H9 (cell line): ENCODE measurements around the gene SLC24A3. TPM values are rescaled to one million over a fixed set of nuclear protein-coding genes. Genes with fewer than 3 reads are reported as not detected.

ENCODE experiments used
- DNase-seq: peaks from one replicate; pipeline ENCODE4 v3.0.0-alpha.2; 2017
- H2AFZ ChIP-seq: one replicate; pipeline ENCODE4 v1.6.1; 2013; ENCODE audit warnings: mild to moderate bottlenecking, low read length, control low read depth, moderate library complexity
- H2AK5ac ChIP-seq: 2 replicates; pipeline ENCODE4 v1.6.1; 2013; ENCODE audit warnings: low read length, control low read depth, mixed read lengths; ENCODE audit not compliant: insufficient read length
- H2BK120ac ChIP-seq: one replicate; pipeline ENCODE4 v1.6.1; 2013; ENCODE audit warnings: low read depth, mild to moderate bottlenecking, low read length, control low read depth, inconsistent platforms; ENCODE audit not compliant: poor library complexity, severe bottlenecking
- H2BK12ac ChIP-seq: 2 replicates; pipeline ENCODE4 v1.6.1; 2013; ENCODE audit warnings: low read length, control low read depth, mixed read lengths, low read depth; ENCODE audit not compliant: insufficient read length
- H2BK15ac ChIP-seq: 2 replicates; pipeline ENCODE4 v1.6.1; 2013; ENCODE audit warnings: low read depth, low read length, control low read depth
- H2BK20ac ChIP-seq: one replicate; pipeline ENCODE4 v1.6.1; 2013; ENCODE audit warnings: low read depth, mild to moderate bottlenecking, low read length, control low read depth, inconsistent platforms; ENCODE audit not compliant: poor library complexity, severe bottlenecking
- H2BK5ac ChIP-seq: 2 replicates; pipeline ENCODE4 v1.6.1; 2013; ENCODE audit warnings: low read length, control low read depth, mixed read lengths; ENCODE audit not compliant: insufficient read length
- H3K14ac ChIP-seq: 2 replicates; pipeline ENCODE4 v1.6.1; 2013; ENCODE audit warnings: low read length, control low read depth; ENCODE audit not compliant: insufficient read depth
- H3K18ac ChIP-seq: 2 replicates; pipeline ENCODE4 v1.6.1; 2013; ENCODE audit warnings: low read depth, mild to moderate bottlenecking, mixed read lengths, low read length, control low read depth; ENCODE audit not compliant: insufficient read length
- H3K23ac ChIP-seq: 2 replicates; pipeline ENCODE4 v1.6.1; 2013; ENCODE audit warnings: low read length, control low read depth, mixed read lengths, low read depth; ENCODE audit not compliant: insufficient read length
- H3K23me2 ChIP-seq: 2 replicates; pipeline ENCODE4 v1.6.1; 2013; ENCODE audit warnings: low read depth, mild to moderate bottlenecking, mixed read lengths, low read length, control low read depth; ENCODE audit not compliant: insufficient read length, poor library complexity, severe bottlenecking
- H3K27ac ChIP-seq: 2 replicates; pipeline ENCODE4 v1.5.1; 2013; ENCODE audit warnings: low read length, control low read depth, mixed read lengths, low read depth; ENCODE audit not compliant: insufficient read length
- H3K27me3 ChIP-seq: 2 replicates; pipeline ENCODE4 v1.6.1; 2013; ENCODE audit warnings: low read length, control low read depth, inconsistent platforms; ENCODE audit not compliant: insufficient read depth
- H3K4ac ChIP-seq: 2 replicates; pipeline ENCODE4 v1.6.1; 2013; ENCODE audit warnings: low read depth, mild to moderate bottlenecking, control low read depth, inconsistent platforms, low read length, moderate library complexity
- H3K4me1 ChIP-seq: 2 replicates; pipeline ENCODE4 v1.6.1; 2013; ENCODE audit warnings: low read length, control low read depth, inconsistent platforms; ENCODE audit not compliant: insufficient read depth
- H3K4me2 ChIP-seq: 2 replicates; pipeline ENCODE4 v1.6.1; 2013; ENCODE audit warnings: low read length, control low read depth, mixed read lengths; ENCODE audit not compliant: insufficient read length, insufficient read depth
- H3K56ac ChIP-seq: 2 replicates; pipeline ENCODE4 v1.6.1; 2013; ENCODE audit warnings: low read depth, mild to moderate bottlenecking, mixed read lengths, low read length, control low read depth; ENCODE audit not compliant: insufficient read length
- H3K79me1 ChIP-seq: 2 replicates; pipeline ENCODE4 v1.6.1; 2013; ENCODE audit warnings: low read depth, mild to moderate bottlenecking, moderate library complexity, low read length, control low read depth, inconsistent platforms; ENCODE audit not compliant: insufficient read depth, poor library complexity, severe bottlenecking
- H3K79me2 ChIP-seq: 2 replicates; pipeline ENCODE4 v1.6.1; 2013; ENCODE audit warnings: low read length, control low read depth, inconsistent platforms; ENCODE audit not compliant: insufficient read depth
- H3K9ac ChIP-seq: 2 replicates; pipeline ENCODE4 v1.6.1; 2013; ENCODE audit warnings: low read length, control low read depth, mixed read lengths; ENCODE audit not compliant: insufficient read length; ENCODE audit errors: extremely low read depth
- H3K9me3 ChIP-seq: one replicate; pipeline ENCODE4 v1.6.1; 2013; ENCODE audit warnings: low read depth, low read length, inconsistent platforms; ENCODE audit not compliant: control insufficient read depth
- H3T11ph ChIP-seq: one replicate; pipeline ENCODE4 v1.6.1; 2013; ENCODE audit warnings: mild to moderate bottlenecking, low read length, control low read depth, inconsistent platforms
- H4K20me1 ChIP-seq: one replicate; pipeline ENCODE4 v1.6.1; 2013; ENCODE audit not compliant: control insufficient read depth, insufficient read length, insufficient read depth
- H4K5ac ChIP-seq: 2 replicates; pipeline ENCODE4 v1.6.1; 2013; ENCODE audit warnings: low read depth, mild to moderate bottlenecking, mixed read lengths, low read length, control low read depth; ENCODE audit not compliant: insufficient read length
- H4K8ac ChIP-seq: replicated peaks from 2 replicates; pipeline ENCODE4 v1.6.1; 2013; ENCODE audit warnings: low read length, control low read depth, mixed read lengths, low read depth; ENCODE audit not compliant: insufficient read length
- H4K91ac ChIP-seq: 2 replicates; pipeline ENCODE4 v1.6.1; 2013; ENCODE audit warnings: low read depth, mild to moderate bottlenecking, moderate library complexity, mixed read lengths, low read length, control low read depth; ENCODE audit not compliant: insufficient read length
- H3K27ac Mint-ChIP-seq, 3 experiments: 2 replicates in 2 of 3; 3 replicates in 1 of 3; pipeline ENCODE4 v1.8.0; 2020 to 2021; ENCODE audit warnings: mixed read lengths in 3 of 3, mild to moderate bottlenecking in 1 of 3, moderate library complexity in 1 of 3
- H3K27me3 Mint-ChIP-seq: 2 replicates; pipeline ENCODE4 v1.8.0; 2021; ENCODE audit warnings: low read depth, mild to moderate bottlenecking, moderate library complexity, mixed read lengths
- H3K36me3 Mint-ChIP-seq, 3 experiments: 2 replicates in 2 of 3; 3 replicates in 1 of 3; pipeline ENCODE4 v1.8.0; 2020 to 2021; ENCODE audit warnings: low read depth in 3 of 3, mixed read lengths in 3 of 3; ENCODE audit not compliant: insufficient read depth in 1 of 3
- H3K4me1 Mint-ChIP-seq, 2 experiments: 2 replicates each; pipeline ENCODE4 v1.8.0; 2020; ENCODE audit warnings: mixed read lengths in 2 of 2
- H3K4me3 Mint-ChIP-seq, 2 experiments: 2 replicates in 1 of 2; 3 replicates in 1 of 2; pipeline ENCODE4 v1.8.0; 2020 to 2021; ENCODE audit warnings: mild to moderate bottlenecking in 2 of 2, mixed read lengths in 2 of 2, moderate library complexity in 1 of 2
- H3K9me3 Mint-ChIP-seq, 2 experiments: 2 replicates in 1 of 2; 3 replicates in 1 of 2; pipeline ENCODE4 v1.8.0; 2020; ENCODE audit warnings: mild to moderate bottlenecking in 2 of 2, mixed read lengths in 2 of 2, moderate library complexity in 1 of 2
- WGBS: extraction: QIAGEN DNeasy Blood & Tissue Kit; methylation state at CpG from one replicate; pipeline ENCODE4 v1.1.7; 2013; ENCODE audit warnings: missing lambda C conversion rate, low lambda C conversion rate, mixed read lengths; ENCODE audit not compliant: insufficient read length; ENCODE audit errors: extremely low coverage; 5-methylcytosine and 5-hydroxymethylcytosine counted together
- total RNA-seq: library from RNA; stranded (reverse); gene quantifications from 2 replicates; pipeline ENCODE4 v1.2.1, GENCODE V29; 2021
- TF ChIP-seq, protein P1 (sequence below): fragments of 200-600 bp; sonication (generic); conservative IDR thresholded peaks from 3 replicates; pipeline ENCODE4 v1.8.0; 2021; ENCODE audit warnings: antibody characterized with exemption, mild to moderate bottlenecking

The SLC24A3 gene
- total RNA-seq, 1 experiment from 2014 or later: 0.83 TPM

DNA sequence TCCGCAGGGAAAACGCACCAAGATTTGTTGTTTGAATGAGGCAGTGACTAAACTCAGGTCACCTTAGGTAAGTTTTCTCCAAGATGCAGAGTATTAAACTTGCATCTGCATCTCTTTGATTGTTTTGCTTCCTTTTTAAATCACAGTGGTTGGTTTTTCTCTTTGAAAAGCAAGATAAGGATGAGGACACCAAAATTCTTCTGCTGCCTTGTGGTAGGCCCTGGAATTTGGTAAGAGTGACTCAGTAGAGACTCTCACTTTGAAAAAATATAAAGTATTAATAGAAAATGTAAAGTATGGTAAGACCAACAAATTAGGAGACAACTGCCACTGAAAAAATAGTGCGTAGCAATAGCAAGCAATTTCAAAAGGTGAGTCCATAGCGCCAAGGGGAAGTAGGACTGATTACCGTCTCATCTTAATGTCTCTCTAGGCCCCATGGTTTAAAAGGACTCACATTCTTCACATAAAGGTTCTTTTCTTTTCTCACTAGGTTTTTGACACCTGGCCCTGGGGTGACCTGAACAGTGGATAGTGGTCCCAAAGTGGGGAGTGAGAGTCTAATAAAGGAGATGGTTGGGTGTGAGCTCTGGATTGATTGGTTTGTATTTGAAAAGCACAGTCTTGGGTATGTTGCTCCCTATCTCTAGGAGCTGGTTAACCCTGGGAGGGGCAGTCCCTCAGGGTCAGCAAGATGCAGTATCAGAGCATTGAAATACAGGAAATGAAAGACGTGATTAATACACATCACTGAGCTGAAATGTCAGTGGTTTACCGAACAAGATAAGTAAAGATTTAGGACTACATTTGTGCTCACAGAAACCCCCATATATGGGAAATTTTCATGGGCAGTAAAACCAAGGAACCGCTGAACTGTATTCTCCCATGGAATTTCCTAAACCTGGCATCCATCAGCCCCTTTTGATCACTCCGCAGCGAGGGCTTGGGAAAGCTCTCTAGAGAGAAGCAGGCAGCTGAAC is 221.2 kb downstream of the SLC24A3 start:
- Histone ChIP-seq H2BK5ac (no peak overlapping the region), H2BK120ac (no peak overlapping the region), H2BK15ac (no peak overlapping the region), H3K56ac (no peak overlapping the region), H3K79me1 (no peaks in the 10 kb centered on the region), H2AFZ (no peak overlapping the region), H3K23ac (no peak overlapping the region), H3K14ac (no peak overlapping the region), H3K4me1 (no peaks in the 10 kb centered on the region; the same call in 1 of the 2 replicates), H4K20me1 (no peaks in the 10 kb centered on the region), H3K4ac (no peak overlapping the region), H2BK12ac (no peak overlapping the region), H3K23me2 (no peaks in the 10 kb centered on the region), H2BK20ac (no peak overlapping the region), H3K18ac (no peak overlapping the region), H4K5ac (no peak overlapping the region), H3T11ph (no peak overlapping the region), H3K9ac (no peak overlapping the region), H3K79me2 (no peaks in the 10 kb centered on the region), H4K91ac (no peak overlapping the region), H3K9me3 (no peaks in the 10 kb centered on the region), H2AK5ac (no peak overlapping the region), H4K8ac (no peak overlapping the region), H3K27ac (no peak overlapping the region), H3K27me3 (no peaks in the 10 kb centered on the region), H3K4me2 (no peak overlapping the region)
- no peaks in the 10 kb centered on the region for H3K36me3 Mint-ChIP-seq
- H3K27me3 Mint-ChIP-seq: peaks cover 1% of the 10 kb centered on the region; the same call in 1 of the 2 replicates
- no peak overlapping the region for H3K4me3 Mint-ChIP-seq
- WGBS: no CpG with 5 or more reads among the region's 10 CpGs
- TF ChIP-seq, protein P1, sequence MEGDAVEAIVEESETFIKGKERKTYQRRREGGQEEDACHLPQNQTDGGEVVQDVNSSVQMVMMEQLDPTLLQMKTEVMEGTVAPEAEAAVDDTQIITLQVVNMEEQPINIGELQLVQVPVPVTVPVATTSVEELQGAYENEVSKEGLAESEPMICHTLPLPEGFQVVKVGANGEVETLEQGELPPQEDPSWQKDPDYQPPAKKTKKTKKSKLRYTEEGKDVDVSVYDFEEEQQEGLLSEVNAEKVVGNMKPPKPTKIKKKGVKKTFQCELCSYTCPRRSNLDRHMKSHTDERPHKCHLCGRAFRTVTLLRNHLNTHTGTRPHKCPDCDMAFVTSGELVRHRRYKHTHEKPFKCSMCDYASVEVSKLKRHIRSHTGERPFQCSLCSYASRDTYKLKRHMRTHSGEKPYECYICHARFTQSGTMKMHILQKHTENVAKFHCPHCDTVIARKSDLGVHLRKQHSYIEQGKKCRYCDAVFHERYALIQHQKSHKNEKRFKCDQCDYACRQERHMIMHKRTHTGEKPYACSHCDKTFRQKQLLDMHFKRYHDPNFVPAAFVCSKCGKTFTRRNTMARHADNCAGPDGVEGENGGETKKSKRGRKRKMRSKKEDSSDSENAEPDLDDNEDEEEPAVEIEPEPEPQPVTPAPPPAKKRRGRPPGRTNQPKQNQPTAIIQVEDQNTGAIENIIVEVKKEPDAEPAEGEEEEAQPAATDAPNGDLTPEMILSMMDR: no peak
- no peaks in the 10 kb centered on the region for H3K9me3 Mint-ChIP-seq
- DNase-seq: no peak
- H3K4me1 Mint-ChIP-seq: peaks cover 11 to 18% of the 10 kb centered on the region in 2 experiments
- H3K27ac Mint-ChIP-seq: no peak overlapping the region
